A549 (cell line): ENCODE data around the gene DEF6. TPM values are rescaled to one million over a fixed set of nuclear protein-coding genes. Genes with fewer than 3 reads are reported as not detected.

Experiments
- ATAC-seq, 2 experiments: fragments of 200-7000 bp in 1 of 2; fragments of >200 bp in 1 of 2; cut with Nextera tagmentation in 1 of 2; cut with Tn5 transposase in 1 of 2; 3 replicates each; pipeline versions ENCODE4 v1.8.0 to v1.9.1; 2018 to 2020; ENCODE audit warnings: mild to moderate bottlenecking in 1 of 2, moderate library complexity in 1 of 2
- CTCF ChIA-PET: fragments of 300-600 bp; sonication (Branson Sonifier 250); formaldehyde crosslinking; extraction: SDS; loops from one replicate; lab custom pipeline; 2021; ENCODE audit warnings: antibody characterized with exemption, inconsistent platforms; lab: Yijun Ruan, JAX
- POLR2A ChIA-PET: fragments of 350-600 bp; formaldehyde crosslinking; extraction: SDS; loops from one replicate; lab custom pipeline; 2021; ENCODE audit warnings: antibody characterized with exemption, inconsistent platforms; lab: Yijun Ruan, JAX
- DNase-seq, 2 experiments: peaks; one replicate each; pipeline versions ENCODE4 v3.0.0 to v3.0.0-alpha.2; 2011 to 2016; ENCODE audit warnings: low read depth in 1 of 2, low spot score in 1 of 2
- FAIRE-seq: peaks from 2 replicates; lab custom pipeline; 2011; peaks lifted over from hg19 to GRCh38; lab: Jason Lieb, UNC
- H3K27ac ChIP-seq, 2 experiments: fragments of >200 bp; sonication (Bioruptor Twin); formaldehyde crosslinking; 3 replicates each; pipeline ENCODE4 v1.5.1; 2016 to 2017
- H3K4me1 ChIP-seq: fragments of >200 bp; sonication (Bioruptor Twin); formaldehyde crosslinking; 3 replicates; pipeline ENCODE4 v1.6.1; 2016
- H3K4me2 ChIP-seq: fragments of >200 bp; sonication (Bioruptor Twin); formaldehyde crosslinking; 3 replicates; pipeline ENCODE4 v1.6.1; 2016
- H3K4me3 ChIP-seq: fragments of >200 bp; sonication (Bioruptor Twin); formaldehyde crosslinking; 3 replicates; pipeline ENCODE4 v1.5.1; 2016
- H3K9me3 ChIP-seq: fragments of >200 bp; sonication (Bioruptor Twin); formaldehyde crosslinking; 3 replicates; pipeline ENCODE4 v1.6.1; 2016
- ATOH8 ChIP-seq: fragments of 250-450 bp; sonication (Bioruptor Pico); IDR thresholded peaks from 2 replicates; pipeline ENCODE4 v1.5.0; 2020; ENCODE audit warnings: low read depth, mild to moderate bottlenecking, moderate library complexity
- BHLHE40 ChIP-seq: IDR thresholded peaks from 2 replicates; pipeline ENCODE4 v1.6.1; 2012; ENCODE audit warnings: low read depth, low read length, inconsistent platforms
- CBX8 ChIP-seq: fragments of 200-600 bp; sonication (generic); IDR thresholded peaks from 2 replicates; pipeline ENCODE4 v1.6.1; 2016
- CEBPB ChIP-seq, 2 experiments: fragments of >200 bp in 1 of 2; sonication (Bioruptor Twin) in 1 of 2; formaldehyde crosslinking in 1 of 2; IDR thresholded peaks; 2 replicates each; pipeline ENCODE4 v1.6.1; 2012 to 2016
- CHD2 ChIP-seq: fragments of 150-350 bp; IDR thresholded peaks from 2 replicates; pipeline ENCODE4 v1.6.1; 2014; ENCODE audit warnings: low read length; ENCODE audit not compliant: partially characterized antibody
- EHF ChIP-seq: fragments of 250-450 bp; sonication (Bioruptor Pico); IDR thresholded peaks from 2 replicates; pipeline ENCODE4 v1.5.0; 2020; ENCODE audit warnings: mild to moderate bottlenecking
- EHMT2 ChIP-seq: fragments of 200-600 bp; sonication (generic); IDR thresholded peaks from 2 replicates; pipeline ENCODE4 v1.6.1; 2016; ENCODE audit warnings: antibody characterized with exemption, low read depth, mild to moderate bottlenecking, moderate library complexity
- GATA3 ChIP-seq: IDR thresholded peaks from 2 replicates; pipeline ENCODE4 v1.6.1; 2012; ENCODE audit warnings: borderline replicate concordance
- HOXA7 ChIP-seq: fragments of 250-450 bp; sonication (Bioruptor Pico); IDR thresholded peaks from 2 replicates; pipeline ENCODE4 v1.5.0; 2020; ENCODE audit warnings: mild to moderate bottlenecking, moderate library complexity
- JUN ChIP-seq, 2 experiments: fragments of >200 bp; sonication (Bioruptor Twin); formaldehyde crosslinking; IDR thresholded peaks; 2 replicates in 1 of 2; 3 replicates in 1 of 2; pipeline ENCODE4 v1.6.1; 2016 to 2017
- KDM1A ChIP-seq: fragments of 200-600 bp; sonication (generic); IDR thresholded peaks from 2 replicates; pipeline ENCODE4 v1.6.1; 2016; ENCODE audit warnings: low read depth, mild to moderate bottlenecking
- KDM5A ChIP-seq: fragments of 200-600 bp; sonication (generic); IDR thresholded peaks from 2 replicates; pipeline ENCODE4 v1.6.1; 2016; ENCODE audit warnings: antibody characterized with exemption, mild to moderate bottlenecking
- MYC ChIP-seq: IDR thresholded peaks from 2 replicates; pipeline ENCODE4 v1.6.1; 2012; ENCODE audit warnings: mild to moderate bottlenecking, inconsistent platforms, low read length, improper control_type of control experiment, borderline replicate concordance
- PBX3 ChIP-seq: IDR thresholded peaks from 2 replicates; pipeline ENCODE4 v1.6.1; 2012
- PHF8 ChIP-seq: fragments of 200-600 bp; sonication (generic); IDR thresholded peaks from 2 replicates; pipeline ENCODE4 v1.6.1; 2016; ENCODE audit warnings: low read depth, mild to moderate bottlenecking, antibody characterized with exemption, moderate library complexity, borderline replicate concordance
- RCOR1 ChIP-seq: fragments of 150-350 bp; IDR thresholded peaks from 2 replicates; pipeline ENCODE4 v1.6.1; 2014; ENCODE audit warnings: antibody characterized with exemption, low read length, low read depth
- REST ChIP-seq: fragments of 200-600 bp; sonication (generic); IDR thresholded peaks from 2 replicates; pipeline ENCODE4 v1.6.1; 2016; ENCODE audit warnings: antibody characterized with exemption, mild to moderate bottlenecking, moderate library complexity
- SMC3 ChIP-seq: fragments of >200 bp; sonication (Bioruptor Twin); formaldehyde crosslinking; IDR thresholded peaks from 3 replicates; pipeline ENCODE4 v1.6.1; 2018; ENCODE audit warnings: inconsistent platforms
- ZC3H11A ChIP-seq: fragments of 450-650 bp; IDR thresholded peaks from 2 replicates; pipeline ENCODE4 v1.6.1; 2014; ENCODE audit warnings: antibody characterized with exemption, mild to moderate bottlenecking
- ZFP36 ChIP-seq: fragments of 450-650 bp; IDR thresholded peaks from 2 replicates; pipeline ENCODE4 v1.6.1; 2014; ENCODE audit warnings: borderline replicate concordance; ENCODE audit not compliant: partially characterized antibody
- WGBS: methylation state at CpG from one replicate; pipeline ENCODE4 v1.1.6; 2017; ENCODE audit errors: missing lambda C conversion rate; 5-methylcytosine and 5-hydroxymethylcytosine counted together
- polyA plus RNA-seq, 4 experiments: library from polyadenylated mRNA; depleted of rRNA in 3 of 4; stranded (reverse); fragments of >200 nt; fragmentation: RNase III in 1 of 4; extraction: RNeasy Plus Mini Kit Qiagen cat#74134 plus additional on column Dnase treatment in 1 of 4; gene quantifications; 2 replicates in 3 of 4; 3 replicates in 1 of 4; pipeline ENCODE4 v1.2.3, GENCODE V29; 2011 to 2017

DEF6 gene
- polyA plus RNA-seq, 2 of the 4 experiments (the other 2 are of a cell fraction), result 0.05 TPM

GRCh38 chr6:35312076-35312800, 14.6 kb downstream of the DEF6 start:
- Histone ChIP-seq H3K4me2 (no peak overlapping the region), H3K4me1 (no peaks in the 10 kb centered on the region), H3K27ac (no peak overlapping the region)
- CTCF ChIA-PET, result no interaction called here
- 68% methylated on average over 9 of the region's 19 CpGs for WGBS
- TF ChIP-seq ZC3H11A (no peak), KDM1A (no peak), HOXA7 (no peak), EHMT2 (no peak), JUN (IDR thresholded peaks at IDR 0.05) (no peak), KDM5A (no peak), RCOR1 (no peak), BHLHE40 (no peak), PHF8 (no peak), CBX8 (no peak), SMC3 (no peak), CHD2 (no peak), ATOH8 (CRISPR knock-in tag) (no peak), PBX3 (no peak), GATA3 (no peak), ZFP36 (no peak), CEBPB (IDR thresholded peaks at IDR 0.05) (no peak), REST (no peak)
- TF ChIP-seq, all 56 proteins: peak for 0
- ATAC-seq (no peak), FAIRE-seq (no peak), DNase-seq (no peak)
- H3K4me3 ChIP-seq, result no peak overlapping the region
- no peaks in the 10 kb centered on the region for H3K9me3 ChIP-seq
- POLR2A ChIA-PET, result no interaction called here

- POLR2A ChIA-PET, result no interaction called here
- H3K4me1 ChIP-seq, result no peaks in the 10 kb centered on the region
- 44% methylated on average over 2 of the region's 2 CpGs for WGBS
- H3K4me3 ChIP-seq, result no peak overlapping the region
- no peaks in the 10 kb centered on the region for H3K9me3 ChIP-seq
- H3K27ac ChIP-seq, result no peak overlapping the region
- no peak for DNase-seq
- CTCF ChIA-PET, result no interaction called here
- no peak for TF ChIP-seq MYC
- no peak for TF ChIP-seq CHD2
- TF ChIP-seq EHF, result no peak
- TF ChIP-seq, all 56 proteins: peak for 0
- no peak for ATAC-seq
- no peak for FAIRE-seq
- no peak overlapping the region for H3K4me2 ChIP-seq
Observed at GRCh38 chr6:35312807-35313206, 15.2 kb downstream of the DEF6 start.
